SK-N-DZ (cell line): ENCODE results near the gene TEX38.
A peak's percentile ranks its signal among the peaks of the same experiment; 100 is the strongest.
"Not testable (repeated sequence)": the region's sequence is repeated elsewhere in the genome, so short reads cannot be mapped to it uniquely, and the experiment has no call there.

Experiments
- DNase-seq: peaks from one replicate; pipeline ENCODE4 v3.0.0-alpha.2; 2015; ENCODE audit warnings: low spot score

The TEX38 gene

GRCh38 chr1:46687921-46688509, 16.4 kb downstream of the TEX38 start:
- DNase-seq: no peak

- DNase-seq: no peak
Measured at GRCh38 chr1:46689356-46689755, 17.7 kb downstream of the TEX38 start.

GRCh38 chr1:46689897-46690296, 18.2 kb downstream of the TEX38 start:
- no peak for DNase-seq

- DNase-seq: no peak
Measured at GRCh38 chr1:46690931-46691421, 19.3 kb downstream of the TEX38 start.

GRCh38 chr1:46691997-46692790, 20.5 kb downstream of the TEX38 start:
- no peak for DNase-seq

- no peak for DNase-seq
Measured at GRCh38 chr1:46692811-46693770, 21.4 kb downstream of the TEX38 start.

GRCh38 chr1:46694676-46695075, 23.0 kb downstream of the TEX38 start:
- not testable (repeated sequence) for DNase-seq

GRCh38 chr1:46697053-46697452, 25.4 kb downstream of the TEX38 start:
- no peak for DNase-seq

- no peak for DNase-seq
Measured at GRCh38 chr1:46699666-46700065, 28.0 kb downstream of the TEX38 start.

GRCh38 chr1:46703927-46704641, 32.4 kb downstream of the TEX38 start:
- DNase-seq: no peak

GRCh38 chr1:46705408-46705807, 33.8 kb downstream of the TEX38 start:
- DNase-seq: no peak

GRCh38 chr1:46708121-46708520, 36.5 kb downstream of the TEX38 start:
- DNase-seq: no peak

- no peak for DNase-seq
Measured at GRCh38 chr1:46714976-46715375, 43.3 kb downstream of the TEX38 start.

- DNase-seq: no peak
Measured at GRCh38 chr1:46717654-46718053, 46.0 kb downstream of the TEX38 start.

- DNase-seq: no peak
Measured at GRCh38 chr1:46718340-46718726, 46.7 kb downstream of the TEX38 start.

- peak; percentile 88 for DNase-seq
Measured at GRCh38 chr1:46718727-46719622, 47.3 kb downstream of the TEX38 start, which contains the start of gene EFCAB14. Gene EFCAB14, minus strand, starts transcription at chr1:46719114. Its CDS starts 1,027 bp downstream, at chr1:46718087.

- no peak for DNase-seq
Measured at GRCh38 chr1:46719689-46720088, 48.0 kb downstream of the TEX38 start.

- not testable (repeated sequence) for DNase-seq
Measured at GRCh38 chr1:46720319-46720718, 48.7 kb downstream of the TEX38 start.

GRCh38 chr1:46721204-46721603, 49.5 kb downstream of the TEX38 start:
- no peak for DNase-seq

- no peak for DNase-seq
Measured at GRCh38 chr1:46721686-46722205, 50.1 kb downstream of the TEX38 start.
